ENCODE results near the gene GALP.
A peak's percentile ranks its signal among the peaks of the same experiment; 100 is the strongest.

The GALP gene

DNA sequence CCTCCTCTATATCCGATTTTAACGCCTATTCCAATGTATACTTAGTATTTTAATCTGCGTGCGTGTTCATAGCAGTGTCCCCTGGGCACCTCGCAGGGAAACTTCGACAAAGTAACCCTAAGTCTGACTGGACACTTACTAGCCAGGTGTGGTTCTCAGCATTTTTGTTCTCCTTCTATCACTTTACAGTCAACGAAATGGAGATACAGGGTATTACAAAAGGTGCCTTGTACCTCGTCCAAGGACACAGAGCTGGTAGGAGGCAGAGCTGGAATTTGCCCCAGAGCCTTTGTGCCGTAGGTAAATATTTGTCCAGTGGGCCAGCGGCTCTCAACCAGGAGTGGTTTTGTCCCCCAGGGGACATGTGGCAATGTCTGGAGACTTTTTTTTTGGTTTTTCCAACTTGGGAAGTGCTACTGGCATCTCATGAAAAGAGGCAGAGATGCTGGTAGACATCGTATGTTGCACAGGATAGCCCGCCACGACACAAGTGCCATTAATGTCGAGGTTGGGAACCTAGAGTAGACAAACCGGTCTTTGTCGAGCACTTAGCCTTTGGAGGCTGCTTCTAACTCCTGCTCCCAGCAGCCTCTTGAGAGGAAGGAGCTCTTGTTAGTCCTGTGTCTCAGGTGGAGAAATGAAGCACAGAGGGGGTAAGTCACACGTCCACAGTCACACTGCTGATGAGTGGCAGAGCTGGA lies 33.6 kb upstream of the GALP start:
- no peak for DNase-seq (ENCODE audit: low read depth)
- peak overlapping the region; percentile 72 for H3K4me3 ChIP-seq (ENCODE audit: low read length)
- TF ChIP-seq, protein P1, sequence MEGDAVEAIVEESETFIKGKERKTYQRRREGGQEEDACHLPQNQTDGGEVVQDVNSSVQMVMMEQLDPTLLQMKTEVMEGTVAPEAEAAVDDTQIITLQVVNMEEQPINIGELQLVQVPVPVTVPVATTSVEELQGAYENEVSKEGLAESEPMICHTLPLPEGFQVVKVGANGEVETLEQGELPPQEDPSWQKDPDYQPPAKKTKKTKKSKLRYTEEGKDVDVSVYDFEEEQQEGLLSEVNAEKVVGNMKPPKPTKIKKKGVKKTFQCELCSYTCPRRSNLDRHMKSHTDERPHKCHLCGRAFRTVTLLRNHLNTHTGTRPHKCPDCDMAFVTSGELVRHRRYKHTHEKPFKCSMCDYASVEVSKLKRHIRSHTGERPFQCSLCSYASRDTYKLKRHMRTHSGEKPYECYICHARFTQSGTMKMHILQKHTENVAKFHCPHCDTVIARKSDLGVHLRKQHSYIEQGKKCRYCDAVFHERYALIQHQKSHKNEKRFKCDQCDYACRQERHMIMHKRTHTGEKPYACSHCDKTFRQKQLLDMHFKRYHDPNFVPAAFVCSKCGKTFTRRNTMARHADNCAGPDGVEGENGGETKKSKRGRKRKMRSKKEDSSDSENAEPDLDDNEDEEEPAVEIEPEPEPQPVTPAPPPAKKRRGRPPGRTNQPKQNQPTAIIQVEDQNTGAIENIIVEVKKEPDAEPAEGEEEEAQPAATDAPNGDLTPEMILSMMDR (conservative IDR thresholded peaks at IDR 0.05; ENCODE audit: low read depth, low read length) = no peak

DNA sequence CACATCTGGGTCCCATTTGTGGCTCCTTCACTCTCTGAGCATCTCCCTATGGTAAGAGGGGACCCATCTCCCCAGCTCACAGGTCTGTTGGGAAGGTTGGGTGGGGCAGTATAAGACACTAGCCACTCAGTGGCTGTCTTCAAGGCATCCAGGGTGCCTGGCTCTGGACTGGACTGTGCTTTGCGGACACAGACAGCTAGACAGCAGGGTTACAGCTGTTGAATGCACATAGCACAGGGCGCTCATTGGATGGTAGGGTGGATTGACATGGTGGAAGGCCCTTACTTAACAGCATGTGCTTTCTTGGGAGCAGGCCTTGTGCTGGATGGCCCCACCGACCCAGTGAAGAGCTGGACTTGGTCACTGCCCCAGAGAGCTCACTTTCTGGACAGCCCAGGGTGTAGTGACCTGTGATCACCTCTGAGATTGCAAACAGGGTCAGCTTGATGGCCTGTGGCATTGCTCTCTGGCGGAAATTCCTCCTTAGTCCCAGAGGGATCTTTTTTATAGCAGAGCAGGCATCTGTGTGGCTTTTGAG lies 32.8 kb upstream of the GALP start:
- DNase-seq (ENCODE audit: low read depth) = no peak
- TF ChIP-seq, protein P1 (conservative IDR thresholded peaks at IDR 0.05; ENCODE audit: low read depth, low read length) = no peak
- no peak overlapping the region for H3K4me3 ChIP-seq (ENCODE audit: low read length)

DNA sequence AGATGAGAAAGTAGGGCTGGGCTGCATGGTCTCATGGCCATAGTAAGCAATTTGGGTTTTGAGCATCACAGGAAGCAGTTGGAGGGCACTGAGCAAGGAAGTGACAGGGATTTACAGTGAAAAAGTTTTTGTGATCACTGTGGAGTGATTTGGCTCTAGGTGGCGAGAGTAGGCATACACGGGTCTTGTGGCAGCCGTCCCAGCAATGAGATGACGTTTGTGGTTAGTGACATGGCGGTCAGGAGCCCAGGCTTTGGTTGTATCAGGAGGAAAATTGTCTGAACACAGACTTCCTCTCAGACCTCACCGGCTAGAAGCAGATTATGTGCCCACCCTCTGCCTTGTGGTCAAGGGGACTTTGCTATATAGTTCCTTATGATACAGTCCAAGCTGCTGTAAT lies 31.4 kb upstream of the GALP start:
- DNase-seq (ENCODE audit: low read depth) = no peak
- no peak overlapping the region for H3K4me3 ChIP-seq (ENCODE audit: low read length)
- TF ChIP-seq, protein P1 (conservative IDR thresholded peaks at IDR 0.05; ENCODE audit: low read depth, low read length) = no peak

DNA sequence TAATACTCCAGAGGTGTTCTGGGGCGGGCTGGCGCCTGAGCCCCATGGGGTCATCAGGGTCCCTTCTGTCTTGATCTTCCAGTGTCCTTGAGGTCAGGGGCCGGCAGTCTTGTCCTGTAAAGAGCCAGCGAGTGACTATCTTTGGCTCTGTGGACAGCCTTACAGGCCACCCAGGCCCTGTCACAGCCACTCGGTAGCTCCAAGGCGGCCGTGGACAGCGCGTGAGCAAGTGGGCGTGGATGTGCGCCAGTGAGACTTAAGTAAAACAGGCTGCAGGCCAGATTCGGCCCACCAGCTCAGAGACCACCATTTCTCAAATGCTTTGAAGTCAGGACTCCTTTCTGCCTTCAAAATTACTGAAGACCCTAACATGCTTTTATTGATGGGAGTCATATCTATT lies 31.0 kb upstream of the GALP start:
- no peak for DNase-seq (ENCODE audit: low read depth)
- TF ChIP-seq, protein P1 (conservative IDR thresholded peaks at IDR 0.05; ENCODE audit: low read depth, low read length) = no peak
- H3K4me3 ChIP-seq (ENCODE audit: low read length) = no peak overlapping the region

DNA sequence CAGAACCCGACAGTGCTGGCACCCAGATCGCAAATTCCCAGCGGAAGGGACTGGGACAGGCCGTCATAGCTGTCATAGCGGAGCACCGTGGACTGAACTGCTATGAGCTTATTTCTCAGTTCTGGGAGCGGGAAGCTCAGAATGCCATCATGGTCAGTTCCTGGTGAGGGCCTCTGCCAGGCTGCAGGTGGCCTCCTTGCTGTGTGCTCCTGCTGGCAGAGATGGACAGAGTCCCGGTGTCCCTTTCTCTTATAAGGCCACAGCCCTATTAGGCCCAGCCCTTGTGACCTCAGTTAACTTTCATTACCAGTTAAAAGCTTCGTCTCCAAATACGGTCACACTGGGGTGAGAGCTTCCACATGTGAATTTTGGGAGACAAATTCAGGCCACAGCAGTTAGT lies 30.1 kb upstream of the GALP start:
- TF ChIP-seq, protein P1 (conservative IDR thresholded peaks at IDR 0.05; ENCODE audit: low read depth, low read length) = no peak
- DNase-seq (ENCODE audit: low read depth) = no peak
- no peak overlapping the region for H3K4me3 ChIP-seq (ENCODE audit: low read length)

DNA sequence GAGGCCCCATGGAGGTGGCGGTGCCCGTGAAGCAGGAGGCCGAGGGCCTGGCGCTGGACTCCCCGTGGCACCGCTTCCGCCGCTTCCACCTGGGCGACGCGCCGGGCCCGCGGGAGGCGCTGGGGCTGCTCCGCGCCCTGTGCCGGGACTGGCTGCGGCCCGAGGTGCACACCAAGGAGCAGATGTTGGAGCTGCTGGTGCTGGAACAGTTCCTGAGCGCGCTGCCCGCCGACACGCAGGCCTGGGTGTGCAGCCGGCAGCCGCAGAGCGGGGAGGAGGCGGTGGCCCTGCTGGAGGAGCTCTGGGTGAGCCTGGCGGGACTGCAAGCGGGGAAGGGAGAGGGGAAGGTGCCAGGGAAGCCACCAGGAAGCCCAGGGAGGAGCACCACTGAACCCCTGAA lies 28.9 kb upstream of the GALP start:
- no peak for DNase-seq (ENCODE audit: low read depth)
- TF ChIP-seq, protein P1 (conservative IDR thresholded peaks at IDR 0.05; ENCODE audit: low read depth, low read length) = no peak
- no peak overlapping the region for H3K4me3 ChIP-seq (ENCODE audit: low read length)

DNA sequence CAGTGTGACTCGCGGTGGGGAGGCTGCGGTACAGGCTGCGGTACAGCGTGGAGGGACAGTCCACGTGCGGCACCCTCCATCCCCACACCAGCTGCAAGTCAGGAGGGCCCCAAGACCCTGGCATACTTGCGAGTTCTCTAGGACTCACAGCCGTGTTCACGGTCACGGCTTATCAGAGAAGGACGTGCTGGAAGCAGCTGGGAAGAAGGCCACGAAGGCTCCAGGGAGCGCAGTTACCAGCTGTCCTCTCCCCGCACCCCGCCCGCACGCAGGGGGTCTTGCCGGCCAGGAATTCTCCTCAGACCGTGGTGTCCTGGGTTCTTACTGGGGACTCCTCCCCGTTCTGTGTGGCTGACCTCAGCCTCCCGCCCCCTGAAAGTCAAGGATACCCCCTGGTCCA lies 28.5 kb upstream of the GALP start:
- TF ChIP-seq, protein P1 (conservative IDR thresholded peaks at IDR 0.05; ENCODE audit: low read depth, low read length) = no peak
- no peak overlapping the region for H3K4me3 ChIP-seq (ENCODE audit: low read length)
- DNase-seq (ENCODE audit: low read depth) = no peak

Data from retinal pigment epithelial cell (primary cell).